GM12878 (cell line): ENCODE measurements around the gene ETS1.

Experiments
- CBX5 ChIP-seq: sonication (generic); IDR thresholded peaks from 2 replicates; pipeline ENCODE4 v1.6.1; 2016; ENCODE audit warnings: low read depth, moderate library complexity, mild to moderate bottlenecking, inconsistent platforms
- CEBPB ChIP-seq, 2 experiments: fragments of 150-350 bp in 1 of 2; IDR thresholded peaks; 2 replicates each; pipeline ENCODE4 v1.6.1; 2012 to 2014; ENCODE audit warnings: low read depth in 2 of 2, low read length in 2 of 2, borderline replicate concordance in 1 of 2, inconsistent platforms in 1 of 2
- DPF2 ChIP-seq: fragments of 450-650 bp; IDR thresholded peaks from 2 replicates; pipeline ENCODE4 v1.6.1; 2017; ENCODE audit warnings: mild to moderate bottlenecking
- SP1 ChIP-seq: IDR thresholded peaks from one replicate; pipeline ENCODE4 v1.6.1; 2011; ENCODE audit warnings: low read depth, low read length
- SUPT20H ChIP-seq: IDR thresholded peaks from 2 replicates; pipeline ENCODE4 v1.6.1; 2011; ENCODE audit warnings: low read depth, mild to moderate bottlenecking, low read length, moderate library complexity, borderline replicate concordance; ENCODE audit not compliant: control insufficient read depth
- TF ChIP-seq, protein P1 (sequence below): fragments of 450-650 bp; IDR thresholded peaks from 2 replicates; pipeline ENCODE4 v1.6.1; 2014; ENCODE audit warnings: mild to moderate bottlenecking
- TF ChIP-seq, protein P2 (sequence below), 3 experiments: IDR thresholded peaks in 2 of 3; conservative IDR thresholded peaks in 1 of 3; 2 replicates each; pipeline ENCODE4 v1.5.1; 2011; ENCODE audit warnings: low read depth in 3 of 3, low read length in 3 of 3, mild to moderate bottlenecking in 3 of 3, control low read depth in 2 of 3, moderate library complexity in 2 of 3, inconsistent platforms in 1 of 3, mixed read lengths in 1 of 3; ENCODE audit not compliant: control insufficient read depth in 2 of 3, insufficient read depth in 1 of 3; ENCODE audit errors: extremely low read depth in 1 of 3
- TF ChIP-seq, protein P3 (sequence below): IDR thresholded peaks from 2 replicates; pipeline ENCODE4 v1.6.1; 2012; ENCODE audit warnings: low read length, inconsistent platforms
- TF ChIP-seq, protein P4 (sequence below): fragments of 450-650 bp; formaldehyde crosslinking; IDR thresholded peaks from 2 replicates; pipeline ENCODE4 v1.4.0; 2020; ENCODE audit warnings: mild to moderate bottlenecking, moderate library complexity

DNA sequence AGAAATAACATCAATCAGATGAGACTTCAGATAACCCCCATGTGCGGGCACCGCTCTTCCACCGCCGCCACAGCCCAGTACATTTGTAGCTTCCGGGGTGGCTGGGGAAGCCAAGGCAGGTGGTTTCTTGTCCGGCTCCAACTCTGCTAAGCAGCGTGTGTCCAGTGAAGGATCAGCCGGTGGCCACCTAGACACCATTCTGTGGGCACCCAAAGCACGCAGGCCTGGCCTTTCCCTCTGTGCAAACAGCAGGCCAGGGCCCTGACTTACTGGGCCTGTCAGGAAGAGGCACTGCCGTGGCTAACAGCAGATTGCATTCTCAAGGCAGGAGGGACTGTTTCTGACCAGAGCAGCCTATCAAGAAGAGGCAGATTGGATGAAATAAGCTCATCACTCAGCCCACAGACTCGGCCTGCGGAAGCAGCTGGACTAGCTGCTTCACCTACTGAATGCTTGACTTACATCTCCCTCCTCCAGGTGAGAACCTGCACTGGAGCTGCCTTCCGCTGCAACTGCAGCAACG is 74.8 kb downstream of the ETS1 start:
- no peak for TF ChIP-seq DPF2
- TF ChIP-seq, protein P1, sequence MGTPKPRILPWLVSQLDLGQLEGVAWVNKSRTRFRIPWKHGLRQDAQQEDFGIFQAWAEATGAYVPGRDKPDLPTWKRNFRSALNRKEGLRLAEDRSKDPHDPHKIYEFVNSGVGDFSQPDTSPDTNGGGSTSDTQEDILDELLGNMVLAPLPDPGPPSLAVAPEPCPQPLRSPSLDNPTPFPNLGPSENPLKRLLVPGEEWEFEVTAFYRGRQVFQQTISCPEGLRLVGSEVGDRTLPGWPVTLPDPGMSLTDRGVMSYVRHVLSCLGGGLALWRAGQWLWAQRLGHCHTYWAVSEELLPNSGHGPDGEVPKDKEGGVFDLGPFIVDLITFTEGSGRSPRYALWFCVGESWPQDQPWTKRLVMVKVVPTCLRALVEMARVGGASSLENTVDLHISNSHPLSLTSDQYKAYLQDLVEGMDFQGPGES: no peak
- TF ChIP-seq SP1: no peak
- TF ChIP-seq, protein P2, sequence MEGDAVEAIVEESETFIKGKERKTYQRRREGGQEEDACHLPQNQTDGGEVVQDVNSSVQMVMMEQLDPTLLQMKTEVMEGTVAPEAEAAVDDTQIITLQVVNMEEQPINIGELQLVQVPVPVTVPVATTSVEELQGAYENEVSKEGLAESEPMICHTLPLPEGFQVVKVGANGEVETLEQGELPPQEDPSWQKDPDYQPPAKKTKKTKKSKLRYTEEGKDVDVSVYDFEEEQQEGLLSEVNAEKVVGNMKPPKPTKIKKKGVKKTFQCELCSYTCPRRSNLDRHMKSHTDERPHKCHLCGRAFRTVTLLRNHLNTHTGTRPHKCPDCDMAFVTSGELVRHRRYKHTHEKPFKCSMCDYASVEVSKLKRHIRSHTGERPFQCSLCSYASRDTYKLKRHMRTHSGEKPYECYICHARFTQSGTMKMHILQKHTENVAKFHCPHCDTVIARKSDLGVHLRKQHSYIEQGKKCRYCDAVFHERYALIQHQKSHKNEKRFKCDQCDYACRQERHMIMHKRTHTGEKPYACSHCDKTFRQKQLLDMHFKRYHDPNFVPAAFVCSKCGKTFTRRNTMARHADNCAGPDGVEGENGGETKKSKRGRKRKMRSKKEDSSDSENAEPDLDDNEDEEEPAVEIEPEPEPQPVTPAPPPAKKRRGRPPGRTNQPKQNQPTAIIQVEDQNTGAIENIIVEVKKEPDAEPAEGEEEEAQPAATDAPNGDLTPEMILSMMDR (IDR thresholded peaks at IDR 0.05 in 2 of 3, conservative IDR thresholded peaks at IDR 0.05 in 1 of 3; ENCODE audit: control insufficient read depth in 2 of 3, extremely low read depth in 1 of 3, insufficient read depth in 1 of 3, low read depth in 3 of 3, low read length in 3 of 3): no peak
- TF ChIP-seq, protein P3, sequence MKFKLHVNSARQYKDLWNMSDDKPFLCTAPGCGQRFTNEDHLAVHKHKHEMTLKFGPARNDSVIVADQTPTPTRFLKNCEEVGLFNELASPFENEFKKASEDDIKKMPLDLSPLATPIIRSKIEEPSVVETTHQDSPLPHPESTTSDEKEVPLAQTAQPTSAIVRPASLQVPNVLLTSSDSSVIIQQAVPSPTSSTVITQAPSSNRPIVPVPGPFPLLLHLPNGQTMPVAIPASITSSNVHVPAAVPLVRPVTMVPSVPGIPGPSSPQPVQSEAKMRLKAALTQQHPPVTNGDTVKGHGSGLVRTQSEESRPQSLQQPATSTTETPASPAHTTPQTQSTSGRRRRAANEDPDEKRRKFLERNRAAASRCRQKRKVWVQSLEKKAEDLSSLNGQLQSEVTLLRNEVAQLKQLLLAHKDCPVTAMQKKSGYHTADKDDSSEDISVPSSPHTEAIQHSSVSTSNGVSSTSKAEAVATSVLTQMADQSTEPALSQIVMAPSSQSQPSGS: no peak
- no peak for TF ChIP-seq CEBPB (IDR thresholded peaks at IDR 0.05; ENCODE audit: borderline replicate concordance in 1 of 2, low read depth in 2 of 2, low read length in 2 of 2)
- TF ChIP-seq, protein P4, sequence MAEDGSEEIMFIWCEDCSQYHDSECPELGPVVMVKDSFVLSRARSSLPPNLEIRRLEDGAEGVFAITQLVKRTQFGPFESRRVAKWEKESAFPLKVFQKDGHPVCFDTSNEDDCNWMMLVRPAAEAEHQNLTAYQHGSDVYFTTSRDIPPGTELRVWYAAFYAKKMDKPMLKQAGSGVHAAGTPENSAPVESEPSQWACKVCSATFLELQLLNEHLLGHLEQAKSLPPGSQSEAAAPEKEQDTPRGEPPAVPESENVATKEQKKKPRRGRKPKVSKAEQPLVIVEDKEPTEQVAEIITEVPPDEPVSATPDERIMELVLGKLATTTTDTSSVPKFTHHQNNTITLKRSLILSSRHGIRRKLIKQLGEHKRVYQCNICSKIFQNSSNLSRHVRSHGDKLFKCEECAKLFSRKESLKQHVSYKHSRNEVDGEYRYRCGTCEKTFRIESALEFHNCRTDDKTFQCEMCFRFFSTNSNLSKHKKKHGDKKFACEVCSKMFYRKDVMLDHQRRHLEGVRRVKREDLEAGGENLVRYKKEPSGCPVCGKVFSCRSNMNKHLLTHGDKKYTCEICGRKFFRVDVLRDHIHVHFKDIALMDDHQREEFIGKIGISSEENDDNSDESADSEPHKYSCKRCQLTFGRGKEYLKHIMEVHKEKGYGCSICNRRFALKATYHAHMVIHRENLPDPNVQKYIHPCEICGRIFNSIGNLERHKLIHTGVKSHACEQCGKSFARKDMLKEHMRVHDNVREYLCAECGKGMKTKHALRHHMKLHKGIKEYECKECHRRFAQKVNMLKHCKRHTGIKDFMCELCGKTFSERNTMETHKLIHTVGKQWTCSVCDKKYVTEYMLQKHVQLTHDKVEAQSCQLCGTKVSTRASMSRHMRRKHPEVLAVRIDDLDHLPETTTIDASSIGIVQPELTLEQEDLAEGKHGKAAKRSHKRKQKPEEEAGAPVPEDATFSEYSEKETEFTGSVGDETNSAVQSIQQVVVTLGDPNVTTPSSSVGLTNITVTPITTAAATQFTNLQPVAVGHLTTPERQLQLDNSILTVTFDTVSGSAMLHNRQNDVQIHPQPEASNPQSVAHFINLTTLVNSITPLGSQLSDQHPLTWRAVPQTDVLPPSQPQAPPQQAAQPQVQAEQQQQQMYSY (CRISPR knock-in tag): no peak
- TF ChIP-seq CBX5: no peak
- no peak for TF ChIP-seq SUPT20H
